NCI-H1436 (cell line): ENCODE data around the gene FMNL2.
"Not testable (repeated sequence)": the region's sequence is repeated elsewhere in the genome, so short reads cannot be mapped to it uniquely, and the experiment has no call there.

Experiments
- DNase-seq: peaks from one replicate; lab custom pipeline; 2025; lab: John Stamatoyannopoulos, UW

The FMNL2 gene

DNA sequence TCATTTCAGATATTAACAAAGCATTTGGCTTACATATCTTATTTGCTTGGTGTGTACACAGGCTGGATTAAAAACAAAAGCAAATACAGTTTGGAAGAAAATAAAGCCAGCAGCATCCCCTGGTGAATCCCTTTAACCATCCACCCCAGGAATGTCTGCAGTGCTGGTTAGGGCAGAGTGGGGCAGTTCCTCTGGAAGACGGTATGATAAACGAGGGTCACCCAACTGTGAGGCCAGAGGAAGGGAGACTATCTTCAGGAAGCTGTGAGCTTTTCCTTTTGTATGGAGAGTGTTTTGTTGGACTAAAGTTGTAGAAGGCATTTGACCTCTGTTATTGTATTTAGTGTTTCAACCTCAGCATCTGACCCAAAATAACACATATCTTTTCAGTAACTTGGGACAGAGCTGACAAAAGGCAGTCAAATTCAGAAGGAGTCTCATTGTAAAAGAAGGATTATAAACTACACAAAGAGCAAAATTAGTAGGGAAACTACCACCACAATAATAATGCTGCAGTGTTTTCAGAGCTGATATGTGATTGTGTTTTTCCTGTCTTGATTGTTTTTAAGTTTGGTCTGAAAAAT is 159.1 kb downstream of the FMNL2 start:
- no peak for DNase-seq

DNA sequence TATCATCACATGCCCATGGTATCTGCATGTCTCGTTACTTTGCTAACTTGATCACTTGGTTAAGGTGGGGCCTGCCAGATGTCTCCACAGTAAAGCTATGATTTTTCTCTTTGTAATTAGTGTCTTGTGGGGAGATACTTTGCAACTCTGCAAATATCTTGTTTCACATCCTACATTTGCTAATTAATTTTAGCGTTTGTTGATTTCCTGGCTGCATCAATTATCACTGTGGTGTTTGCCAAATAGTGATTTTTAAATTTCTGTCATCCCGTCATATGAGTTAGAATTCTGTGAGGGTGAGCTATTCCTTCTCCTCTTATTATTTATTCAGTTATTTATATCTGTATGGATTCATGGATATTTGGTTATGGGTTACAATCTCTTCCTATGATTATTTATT is 161.4 kb downstream of the FMNL2 start:
- no peak for DNase-seq

DNA sequence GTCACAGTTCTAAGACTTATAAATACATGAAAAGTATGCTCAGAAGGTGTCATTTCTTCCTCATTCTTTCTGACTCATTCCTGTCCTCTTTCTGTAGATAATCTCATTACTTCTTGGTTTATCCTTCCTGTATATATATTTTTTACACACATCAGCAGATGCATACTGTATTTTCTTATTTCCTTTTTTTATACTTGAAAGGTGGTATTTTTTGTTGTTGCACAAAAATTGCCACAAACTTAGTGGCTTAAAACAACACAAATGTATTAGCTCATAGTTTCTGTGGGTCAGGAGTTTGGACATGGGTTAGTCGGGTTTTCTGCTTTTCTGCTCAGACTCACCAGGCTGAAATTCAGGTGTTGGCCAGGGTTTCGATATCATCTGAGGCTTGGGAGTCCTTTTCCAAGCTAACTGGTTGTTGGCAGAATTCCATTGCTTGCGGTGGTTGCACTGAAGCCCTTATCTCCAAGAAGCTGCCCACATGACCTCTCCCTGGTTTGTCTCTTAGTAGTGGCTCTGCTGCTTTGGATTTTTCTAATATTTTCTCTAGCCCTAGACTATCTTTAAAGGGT is 162.6 kb downstream of the FMNL2 start:
- DNase-seq, result no peak

GRCh38 chr2:152499331-152499816 is 164.4 kb downstream of the FMNL2 start:
- no peak for DNase-seq

DNA sequence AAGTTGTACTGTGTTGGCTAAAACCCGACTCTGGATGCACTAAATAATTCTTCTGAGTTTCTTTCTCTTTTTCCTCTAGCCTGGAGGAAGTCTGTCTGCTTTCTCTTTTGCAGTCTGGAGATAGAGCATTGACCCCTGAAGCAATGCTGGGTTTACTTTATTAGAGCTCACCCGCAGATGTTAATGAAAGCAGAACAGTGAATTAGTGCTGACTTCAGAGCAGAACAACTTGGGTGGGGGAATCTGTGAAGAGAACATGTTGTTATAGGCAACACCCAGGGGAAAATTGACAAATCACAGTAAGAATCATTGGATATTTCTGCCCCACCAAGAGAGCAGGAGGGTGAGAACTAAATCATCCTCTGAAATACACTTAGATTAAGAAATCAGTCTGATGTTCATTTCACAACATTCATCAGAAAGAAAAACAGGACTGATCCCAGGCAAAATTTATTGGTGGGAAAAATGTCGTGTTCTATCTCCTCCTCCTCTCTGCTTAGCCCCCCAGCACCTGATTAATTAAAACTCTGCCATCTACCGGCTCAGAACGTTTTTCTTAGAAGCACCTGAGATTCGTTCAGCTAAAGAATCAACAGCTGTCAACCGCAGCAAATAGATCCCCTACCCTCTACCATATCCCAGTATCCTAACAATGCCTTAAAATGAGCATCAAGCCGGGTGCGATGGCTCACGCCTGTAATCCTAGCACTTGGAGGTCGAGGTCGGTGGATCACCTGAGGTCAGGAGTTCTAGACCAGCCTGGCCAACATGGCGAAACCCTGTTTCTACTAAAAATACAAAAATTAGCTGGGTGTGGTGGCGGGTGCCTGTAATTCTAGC is 165.1 kb downstream of the FMNL2 start:
- DNase-seq, result no peak

GRCh38 chr2:152500772-152501171 is 165.8 kb downstream of the FMNL2 start:
- DNase-seq, result no peak

DNA sequence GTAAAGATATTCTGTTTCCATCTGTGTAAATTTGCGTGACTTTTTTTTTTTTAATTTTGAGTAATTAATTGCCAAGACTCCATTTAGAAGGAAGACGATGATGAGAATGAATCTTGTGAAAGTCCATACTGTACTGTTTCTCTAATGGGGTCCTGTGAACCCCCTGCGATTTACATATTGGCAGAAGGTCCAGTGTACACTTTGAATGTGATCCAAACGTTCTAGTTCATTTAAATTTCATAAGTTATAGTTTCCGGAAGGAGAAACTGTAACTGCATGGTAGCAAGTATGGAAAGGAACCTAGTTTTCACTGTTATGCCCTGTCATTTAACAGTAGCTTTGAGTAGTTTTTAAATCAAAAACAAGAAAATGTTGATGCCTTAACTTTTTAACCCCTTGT is 166.7 kb downstream of the FMNL2 start:
- DNase-seq, result no peak

DNA sequence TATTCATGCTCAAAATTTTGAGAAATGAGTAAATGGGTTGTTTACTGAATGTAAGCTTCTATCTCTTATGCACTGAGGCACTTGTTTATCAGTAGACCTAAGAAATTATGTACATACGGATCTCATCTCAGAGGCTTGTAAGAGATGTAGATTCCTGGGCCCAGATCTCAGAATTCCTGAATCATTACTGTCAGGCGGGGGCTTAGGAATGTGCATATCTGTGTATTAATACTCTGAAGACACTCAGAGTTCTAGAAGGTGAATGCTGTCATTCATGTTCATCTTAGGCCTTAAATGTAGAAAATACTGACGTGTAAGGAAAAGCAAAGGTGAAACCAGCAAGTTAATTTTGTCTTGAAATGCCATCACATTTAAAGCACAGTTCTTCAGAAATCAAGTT is 169.6 kb downstream of the FMNL2 start:
- DNase-seq, result no peak

- DNase-seq, result no peak
Observed at GRCh38 chr2:152505495-152505906, 170.5 kb downstream of the FMNL2 start.

DNA sequence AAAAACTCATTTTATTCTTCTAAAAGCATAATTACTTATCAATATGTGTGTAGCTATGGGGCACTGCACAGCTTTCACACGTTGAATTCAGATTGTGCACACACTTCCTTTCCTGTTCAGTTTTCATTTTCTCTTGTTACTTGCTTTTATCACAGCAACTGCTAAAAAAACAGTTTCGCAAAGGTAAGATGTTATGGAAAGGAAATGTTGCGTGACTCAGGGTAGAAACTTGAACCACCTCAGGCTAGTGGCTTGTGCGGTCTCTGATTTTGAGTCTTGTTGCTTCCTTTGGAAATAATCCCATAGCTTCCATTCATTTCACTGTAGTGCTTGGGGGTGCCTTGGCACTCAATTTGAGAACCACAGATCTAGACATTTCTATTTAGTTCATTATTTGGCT is 171.9 kb downstream of the FMNL2 start:
- DNase-seq, result no peak

GRCh38 chr2:152507907-152508306 is 172.9 kb downstream of the FMNL2 start:
- DNase-seq, result no peak

DNA sequence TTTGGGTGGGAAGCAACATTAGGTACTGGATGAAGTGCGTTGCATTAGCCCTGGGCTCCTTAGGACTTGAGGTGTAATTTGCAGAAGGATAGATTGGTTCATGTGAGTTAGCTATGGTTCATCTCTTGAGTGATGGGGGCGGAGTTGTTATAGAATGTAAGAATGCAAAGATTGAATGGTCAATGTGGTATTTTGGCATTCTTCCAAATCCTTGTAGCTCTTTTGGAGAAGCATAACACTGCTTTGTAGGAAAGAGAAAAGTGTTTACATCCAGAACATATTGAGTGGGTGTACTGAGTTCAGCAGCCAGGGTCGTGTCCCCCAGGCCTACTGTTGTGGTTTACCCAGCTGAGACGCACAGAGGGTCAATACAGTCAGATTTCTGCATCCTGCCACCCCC is 173.5 kb downstream of the FMNL2 start:
- DNase-seq, result no peak

GRCh38 chr2:152509772-152510491 is 175.0 kb downstream of the FMNL2 start:
- DNase-seq, result no peak

DNA sequence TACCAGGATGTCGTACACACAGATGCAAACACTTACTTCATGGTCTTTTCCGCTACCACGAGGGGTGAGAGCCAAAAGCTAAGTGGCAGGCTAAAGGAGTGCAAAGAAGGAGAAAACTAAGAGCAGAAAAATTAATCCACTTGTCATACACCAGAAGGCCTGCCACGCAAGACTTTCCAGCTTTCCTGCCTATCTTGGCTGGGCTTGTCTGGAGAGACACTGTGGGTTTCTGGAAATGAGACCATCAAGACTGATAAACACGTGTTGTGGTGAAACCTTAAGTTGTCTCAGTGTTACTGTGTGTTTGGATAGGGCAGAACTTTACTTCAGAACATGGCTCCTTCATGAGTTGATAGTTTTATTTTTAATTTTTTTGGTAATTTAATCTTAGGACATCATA is 175.6 kb downstream of the FMNL2 start:
- DNase-seq, result no peak

DNA sequence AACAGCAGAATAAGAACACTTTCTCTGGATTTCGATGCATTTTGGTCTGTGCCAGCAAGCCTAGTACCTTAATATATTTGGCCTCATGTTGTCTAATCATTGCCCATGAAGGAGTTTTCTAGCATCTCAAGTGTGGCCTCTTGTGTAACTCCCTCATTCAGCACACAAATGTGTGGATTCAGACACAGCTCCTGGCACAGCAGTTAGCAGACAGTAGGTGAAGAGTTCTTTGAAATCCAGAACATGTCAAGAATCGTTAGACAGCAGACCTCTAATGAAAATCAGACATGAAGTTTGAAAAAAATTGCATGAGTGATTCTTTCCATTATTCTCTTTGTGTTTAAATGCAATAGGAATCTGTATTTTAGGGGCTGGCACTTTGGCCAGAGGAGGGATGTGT is 177.0 kb downstream of the FMNL2 start:
- DNase-seq, result no peak

GRCh38 chr2:152513029-152513428 is 178.1 kb downstream of the FMNL2 start:
- no peak for DNase-seq

DNA sequence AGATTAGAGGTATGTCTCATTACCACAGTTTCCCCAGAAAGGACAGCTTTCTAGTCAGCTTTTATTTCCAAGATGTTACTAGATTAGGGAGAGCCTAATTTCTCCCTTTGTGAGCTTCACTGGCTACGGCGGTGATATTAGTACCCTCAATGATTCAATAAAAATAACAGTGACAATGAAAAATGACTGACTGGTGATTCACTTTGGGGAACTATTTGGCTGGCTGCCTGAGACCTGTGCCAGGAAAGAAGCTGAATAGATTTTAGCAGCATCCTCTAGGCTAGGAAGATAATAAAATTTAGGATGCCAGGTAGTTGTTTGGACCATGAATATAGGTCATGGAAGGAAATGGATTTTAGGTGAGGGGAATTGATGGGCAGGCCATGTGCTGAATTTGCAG is 178.7 kb downstream of the FMNL2 start:
- no peak for DNase-seq

DNA sequence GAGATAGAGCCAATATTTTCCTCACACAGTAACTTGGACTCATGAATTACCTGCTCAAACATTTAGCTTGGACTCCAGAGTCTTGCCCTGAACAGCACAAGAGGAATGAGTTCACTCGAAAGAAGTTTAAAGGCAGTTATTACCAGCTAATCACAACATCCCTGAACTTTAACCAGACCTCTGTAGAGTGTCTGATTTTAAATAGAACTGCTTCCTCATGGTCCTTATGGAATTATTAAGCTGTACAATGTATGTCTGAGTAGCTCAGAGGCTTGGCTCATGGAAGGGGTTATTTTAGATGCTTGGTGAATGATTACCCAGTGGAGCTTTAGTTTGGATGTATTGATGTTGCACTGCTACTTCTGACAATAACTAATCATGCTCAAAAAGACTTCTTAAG is 183.1 kb downstream of the FMNL2 start:
- DNase-seq, result no peak

DNA sequence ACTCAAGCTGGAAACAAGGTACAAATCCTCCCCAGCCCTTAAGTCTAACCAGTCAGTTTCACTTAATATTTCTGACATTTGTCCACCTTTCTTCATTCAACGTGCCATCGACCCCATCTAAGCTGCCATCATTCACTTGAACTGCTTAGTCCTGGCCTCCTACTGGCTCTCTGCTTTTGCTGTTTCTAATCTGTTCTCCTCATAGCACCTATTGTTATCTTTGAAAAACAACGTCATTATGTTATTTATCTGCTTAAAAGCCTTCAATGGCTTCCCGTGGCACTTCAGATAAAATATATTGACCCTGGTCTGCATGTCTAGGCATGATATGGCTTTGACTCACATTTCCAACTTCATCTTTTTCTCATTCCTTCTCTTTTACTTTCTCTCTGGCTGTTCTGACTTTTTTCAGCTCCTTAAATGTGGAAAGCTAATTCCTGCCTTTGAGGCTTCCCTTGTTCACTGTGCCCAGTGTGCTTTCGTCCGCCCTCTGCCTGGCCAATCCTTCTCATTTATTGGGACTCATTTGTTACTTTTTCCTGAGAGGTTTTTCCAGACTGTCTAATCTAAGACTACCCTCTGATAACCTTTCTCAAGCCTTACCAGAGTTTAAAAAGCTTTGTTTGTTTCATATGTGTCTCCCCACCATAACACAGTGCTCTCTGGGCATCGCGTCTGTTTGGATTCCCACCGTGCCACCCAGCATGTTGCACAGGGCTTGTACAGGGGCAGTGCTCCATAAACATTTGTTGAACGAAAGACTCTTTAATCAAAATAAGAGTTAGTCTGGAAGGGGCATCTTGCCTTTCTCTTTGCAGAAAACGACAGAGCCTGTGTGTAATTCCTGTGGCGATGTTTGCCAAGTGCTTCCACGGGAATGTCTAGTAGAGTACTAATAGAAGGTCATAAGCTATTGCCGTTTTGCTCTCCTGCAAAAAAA is 183.9 kb downstream of the FMNL2 start:
- DNase-seq, result no peak

GRCh38 chr2:152519581-152519952 is 184.6 kb downstream of the FMNL2 start:
- DNase-seq, result no peak

DNA sequence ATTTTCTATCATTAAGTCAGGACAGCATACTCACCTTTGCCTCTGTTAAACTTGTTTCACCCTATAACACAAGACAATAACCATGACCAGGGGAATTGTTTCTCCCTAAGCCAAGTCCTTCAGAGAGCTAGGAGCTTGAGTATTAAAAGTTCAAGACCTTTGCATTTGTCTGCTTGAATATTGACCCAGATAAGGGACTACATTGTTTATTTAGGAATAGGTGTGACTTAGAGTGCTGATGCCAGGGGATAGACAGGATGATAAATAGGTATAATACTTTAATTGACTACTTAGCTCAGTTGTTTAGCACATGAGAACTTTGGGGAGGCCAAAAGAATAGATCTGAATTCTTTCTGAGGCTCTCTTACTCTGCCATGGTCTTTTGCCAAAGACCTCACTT is 185.8 kb downstream of the FMNL2 start:
- DNase-seq, result no peak

DNA sequence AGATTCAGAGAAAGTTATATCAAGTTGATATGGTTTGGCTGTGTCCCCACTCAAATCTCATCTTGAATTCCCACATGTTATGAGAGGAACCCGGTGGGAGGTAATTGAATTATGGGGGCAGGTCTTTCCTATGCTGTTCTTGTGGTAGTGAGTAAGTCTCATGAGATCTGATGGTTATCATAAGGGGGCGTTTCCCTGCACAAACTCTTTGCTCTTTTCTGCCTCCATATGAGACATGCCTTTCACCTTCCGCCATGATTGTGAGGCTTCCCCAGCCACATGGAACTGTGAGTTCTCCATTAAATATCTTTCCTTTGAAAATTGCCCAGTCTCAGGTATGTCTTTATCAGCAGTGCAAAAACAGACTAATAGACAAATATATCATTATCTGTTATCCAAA is 187.5 kb downstream of the FMNL2 start:
- DNase-seq, result not testable (repeated sequence)
